Smooth muscle cell (in vitro differentiated cells): ENCODE measurements around the gene GATM. TPM values are rescaled to one million over a fixed set of nuclear protein-coding genes. Genes with fewer than 3 reads are reported as not detected.
"Not testable (repeated sequence)": the region's sequence is repeated elsewhere in the genome, so short reads cannot be mapped to it uniquely, and the experiment has no call there.

Experiments used
- DNase-seq: peaks from one replicate; lab custom pipeline; 2025; ENCODE audit not compliant: unreplicated experiment; lab: John Stamatoyannopoulos, UW
- H2AFZ ChIP-seq: fragments of 200-600 bp; sonication (generic); 2 replicates; pipeline ENCODE4 v1.6.0; 2016; ENCODE audit warnings: antibody characterized with exemption, low read depth, mild to moderate bottlenecking
- H3F3A ChIP-seq: fragments of 200-600 bp; sonication (generic); 2 replicates; pipeline ENCODE4 v1.6.0; 2017; ENCODE audit warnings: antibody characterized with exemption, low read depth
- H3K27ac ChIP-seq: fragments of 200-600 bp; sonication (generic); 2 replicates; pipeline ENCODE4 v1.5.1; 2016; ENCODE audit warnings: low read depth, mild to moderate bottlenecking
- H3K27me3 ChIP-seq: fragments of 200-600 bp; sonication (generic); 2 replicates; pipeline ENCODE4 v1.6.1; 2016; ENCODE audit warnings: low read depth, mild to moderate bottlenecking
- H3K36me3 ChIP-seq: fragments of 200-600 bp; sonication (generic); 2 replicates; pipeline ENCODE4 v1.5.1; 2016; ENCODE audit warnings: low read depth
- H3K4me1 ChIP-seq: fragments of 200-600 bp; sonication (generic); 2 replicates; pipeline ENCODE4 v1.5.1; 2016; ENCODE audit warnings: low read depth
- H3K4me2 ChIP-seq: fragments of 200-600 bp; sonication (generic); 2 replicates; pipeline ENCODE4 v1.6.0; 2016; ENCODE audit warnings: mild to moderate bottlenecking
- H3K4me3 ChIP-seq: fragments of 200-600 bp; sonication (generic); 2 replicates; pipeline ENCODE4 v1.5.1; 2016; ENCODE audit warnings: mild to moderate bottlenecking
- H3K79me2 ChIP-seq: fragments of 200-600 bp; sonication (generic); 2 replicates; pipeline ENCODE4 v1.6.0; 2016; ENCODE audit warnings: low read depth, mild to moderate bottlenecking
- H3K9ac ChIP-seq: fragments of 200-600 bp; sonication (generic); 2 replicates; pipeline ENCODE4 v1.6.0; 2016; ENCODE audit warnings: low read depth
- H3K9me3 ChIP-seq: fragments of 200-600 bp; sonication (generic); replicated peaks from 2 replicates; pipeline ENCODE4 v1.5.1; 2016; ENCODE audit warnings: low read depth
- H4K20me1 ChIP-seq: fragments of 200-600 bp; sonication (generic); 2 replicates; pipeline ENCODE4 v1.6.0; 2016; ENCODE audit warnings: low read depth
- WGBS: methylation state at CpG from one replicate; pipeline ENCODE4 v1.1.7; 2016; ENCODE audit warnings: low lambda C conversion rate; 5-methylcytosine and 5-hydroxymethylcytosine counted together
- polyA plus RNA-seq: library from polyadenylated mRNA; unstranded; fragments of >200 nt; fragmentation: Nextera tagmentation; extraction: Ambion mirVana; gene quantifications from 2 replicates; pipeline ENCODE4 v1.2.1, GENCODE V29; 2016
- total RNA-seq: library from RNA; depleted of rRNA; stranded (reverse); fragments of >200 nt; gene quantifications from 2 replicates; pipeline ENCODE4 v1.2.3, GENCODE V29; 2014
- TF ChIP-seq, protein P1 (sequence below): fragments of 200-600 bp; sonication (generic); IDR thresholded peaks from 2 replicates; pipeline ENCODE4 v1.5.1; 2017; ENCODE audit warnings: borderline replicate concordance, mild to moderate bottlenecking, antibody characterized with exemption; ENCODE audit not compliant: insufficient read depth, poor library complexity, severe bottlenecking

The GATM gene
- total and polyA plus RNA-seq, 2 experiments from 2014 or later, result 1.1 TPM

DNA sequence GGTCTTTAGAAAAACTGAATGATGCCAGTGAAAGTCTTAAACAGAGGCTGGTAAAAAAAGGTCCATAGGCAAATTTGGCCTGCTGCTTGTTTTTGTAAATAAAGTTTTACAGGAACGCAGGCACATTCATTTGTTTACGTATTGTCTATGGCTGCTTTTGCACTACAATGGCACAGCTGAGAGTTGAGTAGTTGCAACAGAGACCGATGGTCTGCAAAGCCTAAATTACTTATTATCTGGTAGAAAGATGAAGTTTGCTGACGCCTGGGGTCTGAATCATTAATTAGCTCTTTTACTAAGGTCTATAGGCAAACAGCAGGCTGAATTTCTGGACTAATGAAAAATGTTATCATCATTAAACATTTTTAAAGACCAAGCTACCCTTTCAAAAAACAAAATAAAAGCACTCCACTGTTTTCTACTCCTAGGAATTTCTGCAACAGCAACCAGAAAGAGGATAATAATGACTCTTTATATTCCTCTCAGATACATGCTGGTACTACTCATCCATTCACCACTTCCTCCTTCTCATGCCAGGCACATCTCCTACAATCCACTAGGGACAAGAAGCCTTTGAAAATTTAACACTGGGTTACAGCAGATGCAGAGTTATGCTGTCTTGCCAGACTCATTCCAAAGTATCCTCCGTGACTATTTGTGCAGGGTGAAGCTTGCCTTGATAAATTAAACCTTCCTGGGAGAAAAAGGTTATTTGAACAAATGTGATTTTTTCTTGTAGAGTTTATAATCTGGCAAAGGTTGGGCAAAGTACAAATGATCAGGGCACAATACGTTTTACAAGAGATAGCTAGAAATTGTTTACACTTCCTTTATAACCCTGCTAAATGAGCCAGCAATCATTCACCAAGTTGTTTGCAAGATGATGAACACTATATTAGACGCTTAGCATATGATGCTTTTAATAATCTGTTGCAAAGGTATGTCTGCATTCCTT, 6.0 kb downstream of the GATM start:
- H3K79me2 ChIP-seq, result no peaks in the 10 kb centered on the region
- TF ChIP-seq, protein P1, sequence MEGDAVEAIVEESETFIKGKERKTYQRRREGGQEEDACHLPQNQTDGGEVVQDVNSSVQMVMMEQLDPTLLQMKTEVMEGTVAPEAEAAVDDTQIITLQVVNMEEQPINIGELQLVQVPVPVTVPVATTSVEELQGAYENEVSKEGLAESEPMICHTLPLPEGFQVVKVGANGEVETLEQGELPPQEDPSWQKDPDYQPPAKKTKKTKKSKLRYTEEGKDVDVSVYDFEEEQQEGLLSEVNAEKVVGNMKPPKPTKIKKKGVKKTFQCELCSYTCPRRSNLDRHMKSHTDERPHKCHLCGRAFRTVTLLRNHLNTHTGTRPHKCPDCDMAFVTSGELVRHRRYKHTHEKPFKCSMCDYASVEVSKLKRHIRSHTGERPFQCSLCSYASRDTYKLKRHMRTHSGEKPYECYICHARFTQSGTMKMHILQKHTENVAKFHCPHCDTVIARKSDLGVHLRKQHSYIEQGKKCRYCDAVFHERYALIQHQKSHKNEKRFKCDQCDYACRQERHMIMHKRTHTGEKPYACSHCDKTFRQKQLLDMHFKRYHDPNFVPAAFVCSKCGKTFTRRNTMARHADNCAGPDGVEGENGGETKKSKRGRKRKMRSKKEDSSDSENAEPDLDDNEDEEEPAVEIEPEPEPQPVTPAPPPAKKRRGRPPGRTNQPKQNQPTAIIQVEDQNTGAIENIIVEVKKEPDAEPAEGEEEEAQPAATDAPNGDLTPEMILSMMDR, result no peak
- H3K27ac ChIP-seq, result no peak overlapping the region
- no peak overlapping the region for H2AFZ ChIP-seq
- no peak overlapping the region for H3K4me2 ChIP-seq
- peaks cover 3% of the 10 kb centered on the region for H3K4me1 ChIP-seq
- no peak for DNase-seq
- no peaks in the 10 kb centered on the region for H3K36me3 ChIP-seq
- H3K4me3 ChIP-seq, result no peak overlapping the region
- H3K27me3 ChIP-seq, result peaks cover 30% of the 10 kb centered on the region
- no peaks in the 10 kb centered on the region for H4K20me1 ChIP-seq
- 52% methylated on average over 7 of the region's 7 CpGs for WGBS
- no peak overlapping the region for H3K9ac ChIP-seq
- peaks cover 2% of the 10 kb centered on the region for H3F3A ChIP-seq
- no peaks in the 10 kb centered on the region for H3K9me3 ChIP-seq

DNA sequence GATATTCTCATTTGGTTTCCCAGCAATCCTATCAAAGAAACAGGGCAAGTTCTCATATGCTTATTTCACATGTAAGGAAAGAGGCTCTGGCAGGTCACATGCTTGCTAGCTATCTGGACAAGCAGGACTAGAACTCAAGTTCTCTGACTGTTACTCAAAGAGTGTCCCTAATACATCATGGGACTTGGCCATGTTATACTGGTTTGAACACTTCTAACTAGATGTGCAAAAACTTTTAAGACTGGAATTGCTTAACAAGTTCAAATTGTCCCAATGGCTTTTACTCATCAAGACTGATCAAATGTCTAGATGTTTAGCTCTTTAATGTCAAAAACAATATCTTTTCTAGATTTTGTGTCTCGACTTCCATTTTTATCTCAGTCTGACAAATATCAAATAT, 6.8 kb downstream of the GATM start:
- Histone ChIP-seq H3K27me3 (peaks cover 22% of the 10 kb centered on the region), H3K4me2 (no peak overlapping the region), H3K79me2 (no peaks in the 10 kb centered on the region), H2AFZ (no peak overlapping the region), H3K9ac (no peak overlapping the region), H3K4me3 (no peak overlapping the region), H3F3A (no peaks in the 10 kb centered on the region), H3K27ac (no peak overlapping the region), H4K20me1 (no peaks in the 10 kb centered on the region), H3K9me3 (no peaks in the 10 kb centered on the region), H3K4me1 (no peaks in the 10 kb centered on the region), H3K36me3 (no peaks in the 10 kb centered on the region)
- WGBS, result 86% methylated on average over 1 of the region's 1 CpG
- no peak for DNase-seq
- TF ChIP-seq, protein P1, result no peak

DNA sequence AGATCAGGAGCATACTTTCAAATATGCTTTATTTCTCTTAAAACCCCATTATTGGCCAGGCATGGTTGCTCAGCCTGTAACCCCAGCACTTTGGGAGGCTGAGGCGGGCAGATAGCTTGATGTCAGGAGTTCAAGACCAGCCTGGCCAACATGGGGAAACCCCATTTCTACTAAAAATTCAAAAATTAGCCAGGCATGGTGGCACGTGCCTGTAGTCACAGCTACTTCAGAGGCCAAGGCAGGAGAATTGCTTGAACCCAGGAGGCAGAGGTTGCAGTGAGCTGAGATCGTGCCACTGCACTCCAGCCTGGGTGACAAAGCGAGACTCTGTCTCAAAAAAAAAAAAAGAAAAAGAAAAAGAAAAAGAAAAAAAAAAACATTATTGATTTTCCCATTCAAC, 8.3 kb downstream of the GATM start:
- 89% methylated on average over 2 of the region's 4 CpGs for WGBS
- H4K20me1 ChIP-seq, H3K9ac ChIP-seq, H2AFZ ChIP-seq, H3K4me3 ChIP-seq, H3K9me3 ChIP-seq, H3F3A ChIP-seq, H3K27ac ChIP-seq, H3K4me1 ChIP-seq, H3K4me2 ChIP-seq, H3K79me2 ChIP-seq, H3K36me3 ChIP-seq, DNase-seq, H3K27me3 ChIP-seq: not testable (repeated sequence)

DNA sequence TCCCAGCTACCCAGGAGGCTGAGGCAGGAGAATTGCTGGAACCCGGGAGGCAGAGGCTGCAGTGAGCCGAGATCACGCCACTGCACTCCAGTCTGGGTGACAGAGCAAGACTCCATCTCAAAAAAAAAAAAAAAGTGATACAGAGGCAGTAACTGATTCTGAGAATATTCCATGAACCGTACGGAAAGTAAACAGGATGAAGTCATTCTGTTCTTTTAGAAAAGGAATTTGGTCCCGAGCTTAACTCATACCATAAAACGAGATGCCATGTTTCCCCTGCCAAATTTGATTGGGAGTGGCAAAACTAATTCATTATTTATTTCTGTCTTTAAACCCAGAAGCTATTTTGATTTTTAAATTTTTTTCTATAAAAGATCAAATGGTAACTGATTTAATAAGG, 11.1 kb downstream of the GATM start:
- not testable (repeated sequence) for H3K9ac ChIP-seq, H3K4me2 ChIP-seq, H3K27me3 ChIP-seq, H3K9me3 ChIP-seq, DNase-seq, H3F3A ChIP-seq, H3K27ac ChIP-seq, H3K4me3 ChIP-seq, H4K20me1 ChIP-seq, H2AFZ ChIP-seq, H3K36me3 ChIP-seq, H3K79me2 ChIP-seq, H3K4me1 ChIP-seq
- 88% methylated on average over 7 of the region's 7 CpGs for WGBS
